Upper lobe of right lung (tissue), 1 donor: ENCODE data around the gene CEBPG. TPM values are rescaled to one million over a fixed set of nuclear protein-coding genes. Genes with fewer than 3 reads are reported as not detected.
A peak's percentile ranks its signal among the peaks of the same experiment; 100 is the strongest.

Experiments
- ATAC-seq: fragments of 200-7000 bp; cut with Tn5 transposase; one replicate; pipeline ENCODE4 v1.9.1; 2020; ENCODE audit warnings: mild to moderate bottlenecking, moderate library complexity
- DNase-seq: peaks from one replicate; pipeline ENCODE4 v3.0.0-alpha.2; 2020
- H3K27ac ChIP-seq: fragments of 200-600 bp; one replicate; pipeline ENCODE4 v1.8.0; 2022
- H3K27me3 ChIP-seq: fragments of 200-600 bp; one replicate; pipeline ENCODE4 v1.8.0; 2022; ENCODE audit warnings: mild to moderate bottlenecking
- H3K36me3 ChIP-seq: fragments of 200-600 bp; one replicate; pipeline ENCODE4 v1.8.0; 2022
- H3K4me1 ChIP-seq: fragments of 200-600 bp; one replicate; pipeline ENCODE4 v1.8.0; 2022
- H3K4me3 ChIP-seq: fragments of 200-600 bp; one replicate; pipeline ENCODE4 v1.8.0; 2022; ENCODE audit warnings: mild to moderate bottlenecking
- H3K9me3 ChIP-seq: fragments of 200-600 bp; one replicate; pipeline ENCODE4 v1.8.0; 2022
- CTCF ChIP-seq: fragments of 200-600 bp; IDR thresholded peaks from one replicate; pipeline ENCODE4 v1.8.0; 2022; ENCODE audit warnings: antibody characterized with exemption
- intact Hi-C: fragments of 100-400 bp; cut with DNase I; formaldehyde crosslinking; loops from one replicate; pipeline ENCODE4 v1.11.0; 2022
- total RNA-seq: library from RNA; stranded (reverse); fragmentation: NEBNext Ultra II Directional; extraction: Animal tissue kit (Norgen Biotek cat#: 25700); gene quantifications from one replicate; pipeline ENCODE4 v1.2.1, GENCODE V29; 2021
- donor health status: DM: no; HTN: yes; CAD: no; lungs with severe emphysema.

The CEBPG gene
- total RNA-seq, 1 donor from 2014 or later: 32.3 TPM

GRCh38 chr19:33427801-33428626 lies 54.5 kb downstream of the CEBPG start:
- intact Hi-C loops: no loop called here

GRCh38 chr19:33428627-33429125 lies 55.2 kb downstream of the CEBPG start:
- H3K4me3 ChIP-seq: no peak overlapping the region
- no peaks in the 10 kb centered on the region for H3K9me3 ChIP-seq
- TF ChIP-seq CTCF: no peak
- H3K4me1 ChIP-seq: no peaks in the 10 kb centered on the region
- no peak overlapping the region for H3K27ac ChIP-seq
- H3K36me3 ChIP-seq: no peaks in the 10 kb centered on the region
- H3K27me3 ChIP-seq: no peaks in the 10 kb centered on the region
- intact Hi-C loops: no loop called here
- peak; percentile 36 for DNase-seq
- ATAC-seq: no peak

More at GRCh38 chr19:33427801-33428626, 54.5 kb downstream of the CEBPG start:
- no peak for ATAC-seq
- H3K27me3 ChIP-seq: no peaks in the 10 kb centered on the region
- TF ChIP-seq CTCF: no peak
- peak; percentile 42 for DNase-seq
- H3K4me1 ChIP-seq: no peaks in the 10 kb centered on the region
- no peaks in the 10 kb centered on the region for H3K36me3 ChIP-seq
- no peak overlapping the region for H3K4me3 ChIP-seq
- H3K27ac ChIP-seq: no peak overlapping the region
- no peaks in the 10 kb centered on the region for H3K9me3 ChIP-seq

GRCh38 chr19:33429891-33430673 lies 56.6 kb downstream of the CEBPG start:
- Histone ChIP-seq H3K27me3 (no peaks in the 10 kb centered on the region), H3K36me3 (no peaks in the 10 kb centered on the region), H3K4me3 (no peak overlapping the region), H3K4me1 (no peaks in the 10 kb centered on the region), H3K27ac (no peak overlapping the region), H3K9me3 (no peaks in the 10 kb centered on the region)
- peak; percentile 50 for DNase-seq
- ATAC-seq: no peak
- TF ChIP-seq CTCF: no peak
- intact Hi-C loops: loop anchor here (5.0 kb wide), 1 partner anchor 342 kb away; no protein-coding TSS in a partner anchor

GRCh38 chr19:33430674-33431277 lies 57.3 kb downstream of the CEBPG start:
- intact Hi-C loops: loop anchor here (5.0 kb wide), 1 partner anchor 342 kb away; no protein-coding TSS in a partner anchor
- Histone ChIP-seq H3K27me3 (no peaks in the 10 kb centered on the region), H3K9me3 (no peaks in the 10 kb centered on the region), H3K36me3 (no peaks in the 10 kb centered on the region), H3K4me3 (no peak overlapping the region), H3K4me1 (no peaks in the 10 kb centered on the region), H3K27ac (no peak overlapping the region)
- peak; percentile 83 for DNase-seq
- TF ChIP-seq CTCF: peak; percentile 75
- ATAC-seq: peak; percentile 80

GRCh38 chr19:33432015-33432414 lies 58.5 kb downstream of the CEBPG start:
- TF ChIP-seq CTCF: no peak
- Histone ChIP-seq H3K27ac (no peak overlapping the region), H3K4me1 (no peaks in the 10 kb centered on the region), H3K27me3 (no peaks in the 10 kb centered on the region), H3K4me3 (no peak overlapping the region), H3K9me3 (no peaks in the 10 kb centered on the region), H3K36me3 (no peaks in the 10 kb centered on the region)
- intact Hi-C loops: loop anchor here (5.0 kb wide), 1 partner anchor 340 kb away; no protein-coding TSS in a partner anchor
- ATAC-seq (no peak), DNase-seq (no peak)

Other genes with a start within 250 kb of the CEBPG start
- gene WDR88, start 241.6 kb upstream of the CEBPG start, total RNA-seq: not detected
- 22.0 TPM for gene LRP3, start 179.4 kb upstream of the CEBPG start, total RNA-seq
- 1.1 TPM for gene SLC7A10, start 147.9 kb upstream of the CEBPG start, total RNA-seq
- 59.1 TPM for gene CEBPA, start 71.2 kb upstream of the CEBPG start, total RNA-seq
- gene PEPD, start 148.1 kb downstream of the CEBPG start, total RNA-seq: 78.4 TPM
- 0.64 TPM for gene CHST8, start 248.2 kb downstream of the CEBPG start, total RNA-seq